GM18499 (cell line): ENCODE results near the gene FBXO17.
"Not testable (repeated sequence)": the region's sequence is repeated elsewhere in the genome, so short reads cannot be mapped to it uniquely, and the experiment has no call there.

Experiments used
- ATAC-seq: cut with Tn5 transposase; IDR thresholded peaks from one replicate; pipeline ENCODE4 v1.9.1; 2021; ENCODE audit warnings: moderate number of reproducible peaks; ENCODE audit not compliant: insufficient read depth, unreplicated experiment

The FBXO17 gene, protein sequence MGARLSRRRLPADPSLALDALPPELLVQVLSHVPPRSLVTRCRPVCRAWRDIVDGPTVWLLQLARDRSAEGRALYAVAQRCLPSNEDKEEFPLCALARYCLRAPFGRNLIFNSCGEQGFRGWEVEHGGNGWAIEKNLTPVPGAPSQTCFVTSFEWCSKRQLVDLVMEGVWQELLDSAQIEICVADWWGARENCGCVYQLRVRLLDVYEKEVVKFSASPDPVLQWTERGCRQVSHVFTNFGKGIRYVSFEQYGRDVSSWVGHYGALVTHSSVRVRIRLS

GRCh38 chr19:38975214-38975860 lies at the start of gene FBXO17:
TSS of gene FBXO17 (minus strand) at chr19:38975742. CDS start at chr19:38950319, 25,423 bp downstream.
- ATAC-seq = no peak

GRCh38 chr19:39024875-39025641 lies 49.5 kb upstream of the FBXO17 start:
- ATAC-seq = no peak

GRCh38 chr19:39021063-39021462 lies 45.5 kb upstream of the FBXO17 start:
- ATAC-seq = no peak

GRCh38 chr19:39017646-39018045 lies 42.1 kb upstream of the FBXO17 start:
- no peak for ATAC-seq

DNA sequence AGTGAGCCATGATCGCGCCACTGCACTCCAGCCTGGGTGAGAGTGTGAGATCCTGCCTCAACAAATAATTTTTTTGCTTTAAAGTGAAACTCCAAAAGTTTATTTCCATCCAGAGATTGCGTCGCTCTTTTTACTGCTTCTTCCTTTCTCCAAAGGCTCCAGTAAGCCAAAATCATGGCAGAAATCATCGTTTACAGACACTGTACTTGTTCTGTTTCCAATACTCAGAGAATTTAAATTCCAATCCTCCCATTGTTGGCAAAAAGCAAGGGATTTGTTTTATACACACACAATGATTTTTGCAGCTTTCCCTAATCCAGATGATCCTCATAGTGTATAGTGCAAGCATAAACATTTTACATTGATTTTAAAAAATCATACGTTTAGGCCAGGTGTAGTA lies 41.5 kb upstream of the FBXO17 start:
- no peak for ATAC-seq

- no peak for ATAC-seq
Measured at GRCh38 chr19:39014037-39014436, 38.5 kb upstream of the FBXO17 start.

- no peak for ATAC-seq
Measured at GRCh38 chr19:39009001-39009400, 33.5 kb upstream of the FBXO17 start.

- no peak for ATAC-seq
Measured at GRCh38 chr19:39008137-39008536, 32.6 kb upstream of the FBXO17 start.

GRCh38 chr19:39007096-39007495 lies 31.6 kb upstream of the FBXO17 start:
- ATAC-seq = no peak

DNA sequence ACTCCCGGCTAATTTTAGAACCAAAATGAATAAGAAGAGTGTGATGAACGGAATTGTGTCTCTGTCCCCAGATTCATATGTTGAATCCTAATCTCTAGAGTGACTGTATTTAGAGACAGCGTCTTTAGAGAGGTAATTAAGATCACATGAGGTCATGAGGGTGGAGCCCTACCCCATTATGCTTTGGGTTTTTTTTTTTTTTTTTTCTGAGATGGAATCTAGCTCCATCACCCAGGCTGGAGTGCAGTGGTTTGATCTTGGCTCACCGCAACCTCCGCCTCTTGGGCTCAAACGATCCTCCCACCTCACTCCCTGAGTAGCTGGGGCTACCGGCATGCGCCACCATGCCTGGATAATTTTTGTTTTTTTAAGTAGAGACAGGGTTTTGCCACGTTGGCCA lies 28.9 kb upstream of the FBXO17 start:
- no peak for ATAC-seq

DNA sequence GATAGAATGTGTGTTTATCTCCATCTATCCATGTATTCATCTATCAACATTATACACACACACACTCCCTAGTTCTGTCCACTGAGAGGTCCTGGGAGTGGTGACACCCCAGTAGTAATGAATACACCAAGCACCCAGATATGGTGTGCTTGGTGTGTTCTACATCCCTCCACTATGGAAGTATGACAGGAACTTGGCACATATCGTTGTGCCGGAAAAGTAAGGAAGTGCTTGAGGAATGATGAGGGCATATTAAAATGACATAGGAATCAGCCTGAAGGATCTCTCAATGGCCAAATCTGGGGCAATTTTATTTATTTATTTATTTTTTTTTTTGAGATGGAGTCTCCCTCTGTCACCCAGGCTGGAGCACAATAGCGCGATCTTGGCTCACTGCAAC lies 28.3 kb upstream of the FBXO17 start:
- no peak for ATAC-seq

GRCh38 chr19:39003188-39003587 lies 27.6 kb upstream of the FBXO17 start:
- ATAC-seq = no peak

DNA sequence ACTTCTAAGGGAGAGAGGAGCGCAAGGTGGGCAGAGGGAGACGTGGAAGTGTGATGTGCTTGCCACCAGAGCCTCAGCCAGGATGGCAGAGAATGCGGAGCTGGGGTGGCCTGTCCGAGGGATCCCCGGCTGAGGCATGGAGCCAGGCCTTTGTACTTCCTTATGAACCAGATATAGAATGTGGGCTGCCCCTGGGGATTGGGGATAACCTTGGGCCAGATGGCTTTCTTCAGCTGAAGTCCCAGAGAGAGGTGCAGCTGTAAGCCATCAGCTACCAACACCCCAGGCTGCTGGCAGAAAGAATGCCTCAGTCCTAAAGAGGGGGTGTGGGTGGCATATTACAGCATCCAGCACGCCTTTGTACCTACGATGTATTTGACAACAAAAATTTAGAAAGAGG lies 25.5 kb upstream of the FBXO17 start:
- ATAC-seq = no peak

DNA sequence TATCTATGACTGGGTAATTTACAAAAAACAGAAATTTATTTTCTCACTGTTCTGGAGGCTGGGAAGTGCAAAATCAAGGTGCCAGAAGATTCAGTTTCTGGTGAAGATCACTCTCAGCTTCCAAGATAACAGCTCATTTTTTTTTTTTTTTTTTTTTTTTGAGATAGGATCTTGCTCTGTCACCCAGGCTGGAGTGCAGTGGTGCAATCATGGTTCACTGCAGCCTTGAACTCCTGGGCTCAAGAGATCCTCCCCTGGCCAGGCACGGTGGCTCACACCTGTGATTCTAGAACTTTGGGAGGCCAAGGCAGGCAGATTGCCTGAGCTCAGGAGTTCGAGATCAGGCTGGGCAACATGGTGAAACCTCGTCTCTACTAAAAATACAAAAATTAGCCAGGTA lies 22.0 kb upstream of the FBXO17 start:
- ATAC-seq = not testable (repeated sequence)

DNA sequence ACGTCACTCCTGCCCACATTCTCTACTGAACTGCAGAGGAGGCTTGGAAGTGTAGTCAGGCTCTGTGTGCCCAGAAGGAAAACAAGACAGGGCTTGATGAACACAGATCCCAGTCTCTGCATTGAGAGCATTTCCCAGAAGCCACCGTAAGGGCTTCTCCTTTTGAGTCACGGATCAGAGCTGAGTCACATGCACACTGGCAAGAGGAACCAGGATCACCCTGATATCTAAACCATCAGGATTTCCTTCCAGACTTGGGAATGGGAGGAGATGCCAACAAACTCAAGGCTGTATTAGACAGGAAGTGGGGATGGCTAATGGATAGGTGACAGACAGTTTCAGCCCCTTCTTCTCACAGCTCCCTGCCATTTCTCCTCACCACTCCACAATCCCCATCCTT lies 17.7 kb upstream of the FBXO17 start:
- ATAC-seq = no peak

DNA sequence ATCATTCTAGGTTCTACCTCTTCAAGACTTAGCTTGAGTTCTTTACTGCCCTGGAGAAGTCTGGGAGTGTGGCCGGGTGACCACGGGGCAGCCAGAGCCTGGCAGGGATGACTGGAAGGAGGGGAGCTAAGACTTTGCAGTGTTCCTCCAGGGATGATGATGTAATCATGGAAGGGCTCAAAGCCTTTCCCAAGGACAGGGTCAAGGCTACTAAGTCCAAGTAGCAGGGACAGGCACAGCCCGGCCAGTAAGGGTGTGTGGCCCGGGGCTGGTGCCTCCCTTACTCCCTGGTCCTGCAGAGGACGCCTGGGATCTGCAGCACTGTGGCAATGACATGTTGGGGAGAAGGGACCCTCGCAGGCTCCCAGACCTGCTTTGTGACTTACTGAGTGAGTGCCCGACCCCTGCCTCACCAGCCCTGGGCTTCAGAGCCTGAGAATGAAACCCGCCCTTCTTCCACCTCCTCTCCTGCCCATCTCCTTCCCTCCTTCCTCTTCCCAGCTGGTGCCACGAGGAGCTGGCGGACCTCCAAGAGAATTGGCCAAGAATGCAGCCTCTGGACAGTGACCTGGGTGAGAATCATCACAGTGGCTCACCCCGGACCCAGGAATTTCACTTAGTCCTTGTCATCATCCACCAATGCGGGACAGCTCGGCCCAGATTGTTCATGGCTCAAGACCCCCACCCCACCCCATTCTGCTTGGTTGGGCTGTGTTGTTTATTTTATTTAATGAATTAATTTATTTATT lies 15.6 kb upstream of the FBXO17 start:
- ATAC-seq = no peak

DNA sequence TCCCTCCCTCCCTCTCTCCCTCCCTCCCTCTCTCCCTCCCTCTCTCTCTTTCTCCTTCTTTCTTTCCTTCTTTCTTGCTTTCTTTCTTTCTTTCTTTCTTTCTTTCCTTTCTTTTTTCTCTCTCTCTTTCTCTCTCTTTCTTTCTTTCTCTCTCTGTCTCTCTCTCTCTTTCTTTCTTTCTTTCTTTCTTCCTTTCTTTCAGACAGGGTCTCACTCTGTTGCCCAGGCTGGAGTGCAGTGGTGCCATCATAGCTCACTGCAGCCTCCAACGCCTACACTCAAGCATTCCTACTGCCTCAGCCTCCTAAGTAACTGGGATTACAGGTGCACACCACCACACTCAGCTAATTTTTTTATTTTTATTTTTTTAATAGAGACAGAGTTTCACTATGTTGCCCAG lies 14.1 kb upstream of the FBXO17 start:
- not testable (repeated sequence) for ATAC-seq

DNA sequence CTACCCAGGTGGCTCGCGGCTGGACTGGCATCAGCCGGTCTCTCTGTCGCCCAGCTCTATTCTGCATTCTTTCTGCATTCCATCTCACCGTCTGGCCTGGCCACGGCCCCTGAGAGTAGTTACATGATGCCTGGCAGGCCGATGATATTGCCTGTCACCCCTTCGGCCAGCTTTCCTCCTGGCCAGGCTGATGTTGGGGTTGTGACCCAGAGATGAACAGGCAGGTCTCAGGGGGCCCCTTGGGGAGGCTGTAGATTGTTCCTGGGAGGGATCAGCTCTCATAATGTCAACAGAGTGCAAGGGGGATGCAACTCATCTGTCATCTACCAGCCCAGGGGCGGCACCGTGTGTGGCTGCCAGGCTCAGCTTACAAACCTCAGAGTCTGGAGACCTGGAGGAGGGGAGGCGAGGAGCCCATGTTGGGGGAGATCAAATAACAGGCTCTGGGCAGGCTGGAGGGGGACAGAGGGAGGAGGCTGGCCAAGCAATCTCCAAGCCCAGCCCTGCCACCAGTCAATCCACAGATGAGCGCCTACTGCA lies 13.6 kb upstream of the FBXO17 start:
- ATAC-seq = no peak

DNA sequence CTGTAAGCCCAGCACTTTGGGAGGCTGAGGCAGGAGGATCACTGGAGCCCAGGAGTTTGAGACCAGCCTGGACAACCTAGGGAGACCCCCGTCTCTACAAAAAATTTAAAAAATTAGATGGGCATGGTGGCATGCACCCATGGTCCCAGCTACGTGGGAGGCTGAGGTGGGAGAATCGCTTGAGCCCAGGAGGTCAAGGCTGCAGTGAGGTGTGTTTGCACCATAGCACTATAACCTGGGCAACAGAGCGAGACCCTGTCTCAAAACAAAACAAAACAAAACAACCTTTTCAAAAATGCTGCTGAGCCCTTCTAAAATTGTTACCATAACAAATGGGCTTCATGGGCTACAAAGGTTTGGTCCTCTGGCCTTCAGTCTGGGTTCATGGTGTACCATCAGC lies 13.1 kb upstream of the FBXO17 start:
- not testable (repeated sequence) for ATAC-seq

- not testable (repeated sequence) for ATAC-seq
Measured at GRCh38 chr19:38987745-38988144, 12.2 kb upstream of the FBXO17 start.
